ENCODE data around the gene BEND5. TPM values are rescaled to one million over a fixed set of nuclear protein-coding genes. Genes with fewer than 3 reads are reported as not detected.

Gene BEND5
- total and polyA plus RNA-seq, 8 donors = 1.0 to 48.2 (median 3.6) TPM

GRCh38 chr1:48765335-48765734 lies 11.4 kb downstream of the BEND5 start:
- no peak for DNase-seq
- intact Hi-C loops (cut with DNase I; ENCODE audit: low total_unique reads) = no loop called here
- H3K36me3 ChIP-seq = peaks cover 0 to 12% (median 10%) of the 10 kb centered on the region in 4 donors
- TF ChIP-seq CTCF (IDR thresholded peaks at IDR 0.05) (no peak), POLR2AphosphoS5 (IDR thresholded peaks at IDR 0.05) (no peak), POLR2A (IDR thresholded peaks at IDR 0.05) (no peak), EP300 (IDR thresholded peaks at IDR 0.05) (no peak)
- no peak overlapping the region for H3K27ac ChIP-seq
- H3K27me3 ChIP-seq = no peaks in the 10 kb centered on the region
- no peak overlapping the region for H3K4me3 ChIP-seq
- H3K4me1 ChIP-seq = peaks cover 0 to 44% (median 11%) of the 10 kb centered on the region in 4 donors
- 92 to 100% (median 100%) methylated on average over 1 of the region's 1 CpG for WGBS, 5 donors
- no peaks in the 10 kb centered on the region for H3K9me3 ChIP-seq

GRCh38 chr1:48761986-48762385 lies 14.7 kb downstream of the BEND5 start:
- Histone ChIP-seq H3K4me3 (no peak overlapping the region), H3K9me3 (no peaks in the 10 kb centered on the region), H3K36me3 (peaks cover 0 to 32% (median 31%) of the 10 kb centered on the region in 4 donors), H3K4me1 (peaks cover 0 to 18% (median 6%) of the 10 kb centered on the region in 4 donors), H3K27me3 (no peaks in the 10 kb centered on the region), H3K27ac (no peak overlapping the region)
- no peak for TF ChIP-seq EP300 (IDR thresholded peaks at IDR 0.05)
- WGBS, 5 donors = 84 to 90% (median 88%) methylated on average over 7 of the region's 7 CpGs
- intact Hi-C loops (cut with DNase I; ENCODE audit: low total_unique reads) = no loop called here
- peak in 1 of 2 donors; percentile 59 for DNase-seq

- no peak for TF ChIP-seq POLR2AphosphoS5 (IDR thresholded peaks at IDR 0.05)
- no peak for TF ChIP-seq EP300 (IDR thresholded peaks at IDR 0.05)
- no peak for TF ChIP-seq POLR2A (IDR thresholded peaks at IDR 0.05)
- no peak for TF ChIP-seq CTCF (IDR thresholded peaks at IDR 0.05)
- Histone ChIP-seq H3K27me3 (no peaks in the 10 kb centered on the region), H3K4me3 (no peak overlapping the region), H3K36me3 (peaks cover 0 to 32% (median 27%) of the 10 kb centered on the region in 4 donors), H3K27ac (no peak overlapping the region), H3K4me1 (peaks cover 0 to 18% (median 6%) of the 10 kb centered on the region in 4 donors), H3K9me3 (no peaks in the 10 kb centered on the region)
- DNase-seq = no peak
- intact Hi-C loops (cut with DNase I; ENCODE audit: low total_unique reads) = no loop called here
These were observed 15.3 kb downstream of the BEND5 start for GRCh38 chr1:48761411-48761810.

- 61 to 78% (median 71%) methylated on average over 6 to 7 of the region's 7 CpGs for WGBS, 5 donors
- H3K9me3 ChIP-seq = no peaks in the 10 kb centered on the region
- intact Hi-C loops (cut with DNase I; ENCODE audit: low total_unique reads) = no loop called here
- TF ChIP-seq CTCF (IDR thresholded peaks at IDR 0.05) = no peak
- no peak for TF ChIP-seq EP300 (IDR thresholded peaks at IDR 0.05)
- peak in 1 of 3 donors; percentile 16 for TF ChIP-seq POLR2AphosphoS5 (IDR thresholded peaks at IDR 0.05)
- TF ChIP-seq POLR2A (IDR thresholded peaks at IDR 0.05) = no peak
- H3K4me3 ChIP-seq = no peak overlapping the region
- no peaks in the 10 kb centered on the region for H3K27me3 ChIP-seq
- no peak for DNase-seq
- H3K36me3 ChIP-seq = peaks cover 0 to 30% (median 25%) of the 10 kb centered on the region in 4 donors
- peaks cover 0 to 18% (median 6%) of the 10 kb centered on the region in 4 donors for H3K4me1 ChIP-seq
- no peak overlapping the region for H3K27ac ChIP-seq
These were observed 15.8 kb downstream of the BEND5 start for GRCh38 chr1:48760857-48761256.

GRCh38 chr1:48758976-48759375 lies 17.7 kb downstream of the BEND5 start:
- 94 to 97% (median 96%) methylated on average over 18 of the region's 18 CpGs for WGBS, 5 donors
- intact Hi-C loops (cut with DNase I; ENCODE audit: low total_unique reads) = no loop called here
- TF ChIP-seq POLR2A (IDR thresholded peaks at IDR 0.05) = no peak
- TF ChIP-seq EP300 (IDR thresholded peaks at IDR 0.05) = no peak
- TF ChIP-seq POLR2AphosphoS5 (IDR thresholded peaks at IDR 0.05) = no peak
- TF ChIP-seq CTCF (IDR thresholded peaks at IDR 0.05) = no peak

More at GRCh38 chr1:48758976-48759375, 17.7 kb downstream of the BEND5 start:
- Histone ChIP-seq H3K4me1 (peaks cover 0 to 18% (median 6%) of the 10 kb centered on the region in 4 donors), H3K27ac (no peak overlapping the region), H3K4me3 (no peak overlapping the region), H3K36me3 (peaks cover 0 to 37% (median 34%) of the 10 kb centered on the region in 4 donors), H3K9me3 (no peaks in the 10 kb centered on the region), H3K27me3 (no peaks in the 10 kb centered on the region)
- no peak for DNase-seq

All from stomach (tissue), 9 donors.